K562 (cell line): ENCODE results near the gene SULT2A1. TPM values are rescaled to one million over a fixed set of nuclear protein-coding genes. Genes with fewer than 3 reads are reported as not detected.
"Not testable (repeated sequence)": the region's sequence is repeated elsewhere in the genome, so short reads cannot be mapped to it uniquely, and the experiment has no call there.

Source experiments
- ATAC-seq: fragments of 200-7000 bp; cut with Tn5 transposase; 3 replicates; pipeline ENCODE4 v1.9.1; 2020; ENCODE audit warnings: moderate library complexity
- BruUV-seq: library from RNA; stranded (reverse); fragments of 400-500 nt; replicated peaks from 2 replicates; lab custom pipeline; 2021; lab: Mats Ljungman, UMichigan
- CTCF ChIA-PET: fragments of 300-600 bp; formaldehyde crosslinking; extraction: SDS; loops from one replicate; lab custom pipeline; 2021; ENCODE audit warnings: low intra/inter-chr PET ratio; lab: Yijun Ruan, JAX
- POLR2A ChIA-PET: fragments of 300-600, 350-650 bp; sonication (Branson Sonifier 250); formaldehyde crosslinking; extraction: SDS; loops from one replicate; lab custom pipeline; 2021; ENCODE audit warnings: antibody characterized with exemption, inconsistent platforms; lab: Yijun Ruan, JAX
- DNase-seq, 4 experiments: peaks; one replicate each; pipeline versions ENCODE4 v3.0.0 to v3.0.0-alpha.2; 2011 to 2018; ENCODE audit warnings: low spot score in 3 of 4, mixed read lengths in 3 of 4; ENCODE audit errors: extremely low read depth in 1 of 4
- FAIRE-seq: peaks from 2 replicates; lab custom pipeline; 2011; peaks lifted over from hg19 to GRCh38; lab: Jason Lieb, UNC
- H2AFZ ChIP-seq: 2 replicates; pipeline ENCODE4 v1.6.0; 2011; ENCODE audit warnings: low read depth, low read length, control low read depth, inconsistent platforms
- H3K27ac ChIP-seq: fragments of 200-600 bp; 3 replicates; pipeline ENCODE4 v1.8.0; 2011; ENCODE audit warnings: low read depth, mild to moderate bottlenecking, control low read depth, inconsistent platforms, low read length, moderate library complexity, mixed read lengths; ENCODE audit errors: extremely low read depth
- H3K27me3 ChIP-seq, 2 experiments: fragments of 300-600 bp in 1 of 2; 2 replicates in 1 of 2; 3 replicates in 1 of 2; pipeline versions ENCODE4 v1.6.0 to v1.8.0; 2011; ENCODE audit warnings: inconsistent platforms in 2 of 2, low read length in 2 of 2, mild to moderate bottlenecking in 1 of 2, mixed read lengths in 1 of 2, moderate library complexity in 1 of 2; ENCODE audit not compliant: control insufficient read depth in 2 of 2, insufficient read depth in 2 of 2
- H3K36me3 ChIP-seq: fragments of 300-600 bp; 3 replicates; pipeline ENCODE4 v1.8.0; 2011; ENCODE audit warnings: mild to moderate bottlenecking, low read length, inconsistent platforms; ENCODE audit not compliant: control insufficient read depth, insufficient read depth
- H3K4me1 ChIP-seq, 2 experiments: fragments of 200-600 bp in 1 of 2; replicated peaks in 1 of 2; 2 replicates in 1 of 2; 3 replicates in 1 of 2; pipeline versions ENCODE4 v1.5.1 to v1.8.0; 2011; ENCODE audit warnings: inconsistent platforms in 2 of 2, low read length in 2 of 2, mild to moderate bottlenecking in 1 of 2, mixed read lengths in 1 of 2, moderate library complexity in 1 of 2; ENCODE audit not compliant: control insufficient read depth in 2 of 2, insufficient read depth in 2 of 2
- H3K4me2 ChIP-seq: 2 replicates; pipeline ENCODE4 v1.6.1; 2011; ENCODE audit warnings: low read length, control low read depth, inconsistent platforms, mixed read lengths; ENCODE audit not compliant: insufficient read depth
- H3K4me3 ChIP-seq: fragments of 200-600 bp; sonication (generic), shearing (Covaris generic); 2 replicates; pipeline ENCODE4 v1.5.1; 2016; ENCODE audit warnings: control low read depth, inconsistent platforms
- H3K79me2 ChIP-seq: fragments of 200-600 bp; 3 replicates; pipeline ENCODE4 v1.8.0; 2011; ENCODE audit warnings: low read length, inconsistent platforms; ENCODE audit not compliant: control insufficient read depth, insufficient read depth
- H3K9ac ChIP-seq, 2 experiments: 2 replicates each; pipeline versions ENCODE4 v1.6.0 to v1.6.1; 2011; ENCODE audit warnings: low read depth in 2 of 2, low read length in 2 of 2, control low read depth in 1 of 2, inconsistent platforms in 1 of 2, mild to moderate bottlenecking in 1 of 2, mixed read lengths in 1 of 2; ENCODE audit not compliant: insufficient read depth in 1 of 2
- H3K9me1 ChIP-seq: one replicate; pipeline ENCODE4 v1.6.0; 2011; ENCODE audit warnings: inconsistent platforms, mild to moderate bottlenecking, low read length, moderate library complexity; ENCODE audit not compliant: control insufficient read depth, insufficient read depth
- H3K9me3 ChIP-seq: replicated peaks from 2 replicates; pipeline ENCODE4 v1.5.1; 2011; ENCODE audit warnings: low read depth, low read length, inconsistent platforms; ENCODE audit not compliant: control insufficient read depth, insufficient read depth
- H4K20me1 ChIP-seq: replicated peaks from 2 replicates; pipeline ENCODE4 v1.6.1; 2011; ENCODE audit warnings: low read length, inconsistent platforms, mixed read lengths; ENCODE audit not compliant: control insufficient read depth, insufficient read depth
- KDM1A ChIP-seq, 2 experiments: fragments of 450-650 bp; IDR thresholded peaks; 2 replicates each; pipeline ENCODE4 v1.6.1; 2016; ENCODE audit warnings: mild to moderate bottlenecking in 2 of 2
- MAZ ChIP-seq, 2 experiments: fragments of 450-650 bp in 1 of 2; sonication (generic) in 1 of 2; formaldehyde crosslinking; IDR thresholded peaks in 1 of 2; conservative IDR thresholded peaks in 1 of 2; 2 replicates each; pipeline versions ENCODE4 v1.4.0 to v1.5.0; 2020; ENCODE audit warnings: mild to moderate bottlenecking in 1 of 2, missing genetic modification reagents in 1 of 2
- PHF21A ChIP-seq: fragments of 450-650 bp; IDR thresholded peaks from 2 replicates; pipeline ENCODE4 v1.6.1; 2017; ENCODE audit warnings: low read depth, borderline replicate concordance
- SRF ChIP-seq, 2 experiments: fragments of 250-450, 450-650 bp in 1 of 2; sonication (Bioruptor Pico) in 1 of 2; sonication (generic) in 1 of 2; formaldehyde crosslinking; IDR thresholded peaks; 2 replicates each; pipeline versions ENCODE4 v1.5.0 to v1.5.1; 2020 to 2022; ENCODE audit warnings: mild to moderate bottlenecking in 1 of 2, missing genetic modification reagents in 1 of 2
- WGBS: fragments of 100-300 bp; shearing (Covaris generic); methylation state at CpG from one replicate; pipeline ENCODE4 v1.1.6; 2016; ENCODE audit warnings: low coverage, mixed read lengths; ENCODE audit not compliant: insufficient coverage; ENCODE audit errors: missing lambda C conversion rate; 5-methylcytosine and 5-hydroxymethylcytosine counted together
- in situ Hi-C: fragments of 300-500 bp; cut with MboI; formaldehyde crosslinking; loops from 4 replicates; pipeline ENCODE4 v1.15.0; 2018; ENCODE audit warnings: inconsistent platforms, mixed read lengths
- intact Hi-C: fragments of 100-400 bp; cut with micrococcal nuclease; formaldehyde crosslinking; loops from 2 replicates; pipeline ENCODE4 v1.14.2; 2022
- polyA plus RNA-seq, 8 experiments: library from polyadenylated mRNA; depleted of rRNA in 4 of 8; stranded (reverse) in 5 of 8; unstranded in 3 of 8; fragments of >200 nt; fragmentation: Nextera tagmentation in 2 of 8; fragmentation: Illumina TruSeq in 1 of 8; extraction: Ambion mirVana in 2 of 8; extraction: Trizol in 1 of 8; gene quantifications; 2 replicates each; pipeline versions ENCODE4 v1.2.1 to v1.2.3, GENCODE V29; 2011 to 2014; ENCODE audit warnings: inconsistent platforms in 1 of 8, missing spikeins in 1 of 8
- total RNA-seq, 7 experiments: library from RNA; depleted of rRNA in 6 of 7; stranded (reverse); fragments of >200 nt in 6 of 7; fragmentation: Illumina TruSeq in 2 of 7; extraction: Trizol in 2 of 7; gene quantifications; 2 replicates each; pipeline versions ENCODE4 v1.2.1 to v1.2.3, GENCODE V29; 2011 to 2021; ENCODE audit warnings: low replicate concordance in 1 of 7

The SULT2A1 gene
- total and polyA plus RNA-seq, 9 of the 15 experiments (the other 6 are each of a cell fraction or from before 2014, with no cell fraction given), result 0.03 to 0.25 (median 0.07) TPM; not detected in 4

- H3K27ac ChIP-seq, H3K79me2 ChIP-seq, intact Hi-C loops, in situ Hi-C loops, H3K9me3 ChIP-seq, DNase-seq, BruUV-seq, ATAC-seq, H3K36me3 ChIP-seq, H3K9me1 ChIP-seq, H3K4me2 ChIP-seq, CTCF ChIA-PET, H3K4me1 ChIP-seq, H4K20me1 ChIP-seq, H3K27me3 ChIP-seq, POLR2A ChIA-PET, H2AFZ ChIP-seq, H3K9ac ChIP-seq, FAIRE-seq: not testable (repeated sequence)
- 0% methylated on average over 10 of the region's 15 CpGs for whole genome bisulfite sequencing
- TF ChIP-seq KDM1A (IDR thresholded peaks at IDR 0.05), result peak; percentile 14 to 24; a peak in 1 of 4 replicates
- TF ChIP-seq SRF (CRISPR knock-in tag; IDR thresholded peaks at IDR 0.05), result peak in 1 of 2 experiments; percentile 68; a peak in 2 of 4 replicates
- TF ChIP-seq MAZ (CRISPR knock-in tag; conservative IDR thresholded peaks at IDR 0.05 in 1 of 2, IDR thresholded peaks at IDR 0.05 in 1 of 2), result peak in 1 of 2 experiments; percentile 81; a peak in 2 of 4 replicates
- TF ChIP-seq PHF21A, result peak; percentile 67; the same call in 1 of the 2 replicates
- TF ChIP-seq, all 486 proteins: peak for 4; not testable (repeated sequence) for 482
- not testable (repeated sequence) for H3K4me3 ChIP-seq
These were observed 34.0 kb upstream of the SULT2A1 start for GRCh38 chr19:47920107-47920506.

GRCh38 chr19:47910191-47910590 lies 24.1 kb upstream of the SULT2A1 start:
- H3K9ac ChIP-seq, H3K36me3 ChIP-seq, H4K20me1 ChIP-seq, intact Hi-C loops, H3K27ac ChIP-seq, BruUV-seq, H3K4me3 ChIP-seq, POLR2A ChIA-PET, FAIRE-seq, H2AFZ ChIP-seq, CTCF ChIA-PET, ATAC-seq, in situ Hi-C loops, H3K9me1 ChIP-seq, H3K79me2 ChIP-seq, H3K4me1 ChIP-seq, DNase-seq, H3K27me3 ChIP-seq, H3K9me3 ChIP-seq, H3K4me2 ChIP-seq: not testable (repeated sequence)
- WGBS, result 4% methylated on average over 1 of the region's 2 CpGs

GRCh38 chr19:47909350-47909749 lies 23.2 kb upstream of the SULT2A1 start:
- in situ Hi-C loops, H3K36me3 ChIP-seq, H3K4me1 ChIP-seq, FAIRE-seq, H3K27me3 ChIP-seq, H3K9ac ChIP-seq, H3K9me1 ChIP-seq, H3K27ac ChIP-seq, H2AFZ ChIP-seq, H3K4me2 ChIP-seq, DNase-seq, H3K9me3 ChIP-seq, ATAC-seq, H3K4me3 ChIP-seq, CTCF ChIA-PET, H4K20me1 ChIP-seq, H3K79me2 ChIP-seq, BruUV-seq, POLR2A ChIA-PET, intact Hi-C loops: not testable (repeated sequence)
- under 1% methylated on average over 5 of the region's 14 CpGs for WGBS
